ENCODE measurements around the gene ADCY1. TPM values are rescaled to one million over a fixed set of nuclear protein-coding genes. Genes with fewer than 3 reads are reported as not detected.

ADCY1 gene
- total RNA-seq, 4 donors from 2014 or later = under 0.01 to 4.3 (median 4.1) TPM; not detected in 1

DNA sequence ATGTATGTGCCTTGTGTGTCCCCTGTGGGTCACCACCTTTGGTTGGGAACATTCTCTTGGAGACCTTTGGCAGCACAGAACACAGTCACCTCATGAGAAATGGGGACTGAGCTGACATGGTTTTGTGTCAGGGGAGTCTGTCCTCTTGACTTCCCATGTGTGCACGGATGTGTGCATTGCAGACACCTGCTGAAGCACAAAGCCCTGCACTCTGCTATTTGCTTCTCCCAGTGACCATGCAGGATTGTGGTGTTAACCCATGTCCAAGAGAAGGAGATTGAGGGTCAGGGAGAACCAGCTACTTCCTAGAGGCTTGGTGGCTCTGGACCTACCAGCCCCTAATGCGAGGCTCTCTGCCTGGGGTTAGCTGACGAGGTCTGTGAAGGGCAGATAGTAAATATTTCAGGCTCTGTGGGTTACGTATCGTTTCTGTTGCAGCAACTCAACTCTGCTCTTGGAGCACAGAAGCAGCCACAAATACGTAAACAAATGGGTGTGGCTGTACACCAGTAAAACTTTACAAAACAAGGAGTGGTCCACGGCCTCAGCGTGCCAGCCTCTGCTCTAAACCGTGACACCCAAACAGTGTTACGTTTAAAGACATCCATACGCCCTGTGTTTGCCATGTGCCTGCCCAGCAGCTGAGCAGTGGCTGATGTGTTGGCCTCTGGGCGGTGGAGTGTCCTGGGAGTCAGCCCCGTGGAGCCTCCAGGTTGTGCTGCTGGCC is 51.7 kb downstream of the ADCY1 start:
- TF ChIP-seq CTCF (IDR thresholded peaks at IDR 0.05) = no peak
- TF ChIP-seq POLR2A (IDR thresholded peaks at IDR 0.05) = no peak
- Histone ChIP-seq H3K36me3 (no peaks in the 10 kb centered on the region), H3K4me1 (no peaks in the 10 kb centered on the region), H3K4me3 (no peak overlapping the region), H3K27me3 (no peaks in the 10 kb centered on the region), H3K9me3 (no peaks in the 10 kb centered on the region), H3K27ac (no peak overlapping the region)
- DNase-seq = no peak
- intact Hi-C loops (cut with DNase I; ENCODE audit: low total_unique reads) = no loop called here

- intact Hi-C loops (cut with DNase I; ENCODE audit: low total_unique reads) = no loop called here
- Histone ChIP-seq H3K27me3 (no peaks in the 10 kb centered on the region), H3K27ac (no peak overlapping the region), H3K4me3 (no peak overlapping the region), H3K9me3 (no peaks in the 10 kb centered on the region), H3K4me1 (no peaks in the 10 kb centered on the region), H3K36me3 (no peaks in the 10 kb centered on the region)
- no peak for DNase-seq
- no peak for TF ChIP-seq CTCF (IDR thresholded peaks at IDR 0.05)
- TF ChIP-seq POLR2A (IDR thresholded peaks at IDR 0.05) = no peak
Measured at GRCh38 chr7:45626441-45627430, 52.6 kb downstream of the ADCY1 start.

GRCh38 chr7:45627691-45628456 is 53.7 kb downstream of the ADCY1 start:
- intact Hi-C loops (cut with DNase I; ENCODE audit: low total_unique reads) = no loop called here
- H3K4me3 ChIP-seq = no peak overlapping the region
- no peaks in the 10 kb centered on the region for H3K9me3 ChIP-seq
- H3K4me1 ChIP-seq = no peaks in the 10 kb centered on the region
- no peak overlapping the region for H3K27ac ChIP-seq
- TF ChIP-seq CTCF (IDR thresholded peaks at IDR 0.05) = no peak
- TF ChIP-seq POLR2A (IDR thresholded peaks at IDR 0.05) = no peak
- no peaks in the 10 kb centered on the region for H3K27me3 ChIP-seq
- DNase-seq = no peak
- no peaks in the 10 kb centered on the region for H3K36me3 ChIP-seq

GRCh38 chr7:45631569-45631968 is 57.4 kb downstream of the ADCY1 start:
- no peak for TF ChIP-seq CTCF (IDR thresholded peaks at IDR 0.05)
- TF ChIP-seq POLR2A (IDR thresholded peaks at IDR 0.05) = no peak
- Histone ChIP-seq H3K4me1 (no peaks in the 10 kb centered on the region), H3K36me3 (no peaks in the 10 kb centered on the region), H3K27me3 (no peaks in the 10 kb centered on the region), H3K4me3 (no peak overlapping the region), H3K27ac (no peak overlapping the region), H3K9me3 (no peaks in the 10 kb centered on the region)
- DNase-seq = no peak
- intact Hi-C loops (cut with DNase I; ENCODE audit: low total_unique reads) = no loop called here

Measured in uterus (tissue), 4 donors.